ENCODE results near the gene ARHGEF28. TPM values are rescaled to one million over a fixed set of nuclear protein-coding genes. Genes with fewer than 3 reads are reported as not detected.

The ARHGEF28 gene
- total RNA-seq, 1 donor from 2014 or later, result 0.93 TPM

DNA sequence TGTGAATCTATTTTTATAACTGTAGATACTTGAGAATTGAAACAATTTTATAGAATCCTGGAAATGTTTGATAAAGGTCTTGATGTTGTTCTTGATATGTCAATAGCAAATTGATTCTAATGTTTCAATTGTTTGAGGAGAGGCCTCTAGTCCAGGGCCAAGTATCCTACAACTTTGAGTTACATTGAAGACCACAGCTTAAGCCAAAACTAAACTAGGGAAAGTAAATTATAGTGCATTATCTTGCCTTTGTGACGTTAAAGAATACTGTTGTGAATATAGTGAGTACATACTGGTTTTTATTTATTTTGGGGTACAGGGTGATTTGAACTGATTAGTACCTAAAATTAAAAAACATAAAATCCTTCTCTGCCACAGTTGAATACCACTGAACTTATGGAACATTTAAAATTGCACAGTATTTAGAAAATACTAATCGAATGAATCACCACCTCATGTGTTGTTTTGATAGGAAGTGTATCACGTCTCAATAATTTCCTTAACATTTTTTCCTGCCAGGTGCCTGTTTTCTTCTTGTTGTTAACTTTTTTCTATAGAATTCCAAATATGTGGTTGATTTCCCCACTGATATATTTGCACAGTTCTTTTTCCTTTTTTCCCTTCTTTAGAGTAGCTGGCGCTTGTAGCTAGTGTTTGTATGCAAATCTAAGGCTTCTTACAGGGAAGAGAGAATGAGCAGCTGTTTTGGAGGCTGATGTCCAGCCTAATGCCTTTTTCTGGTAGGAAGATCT, 12.5 kb downstream of the ARHGEF28 start:
- Mint-ChIP-seq H3K36me3 (ENCODE audit: low read depth) (no peaks in the 10 kb centered on the region), H3K9me3 (no peaks in the 10 kb centered on the region), H3K27ac (ENCODE audit: unreplicated experiment) (no peak overlapping the region), H3K4me1 (peaks cover 6% of the 10 kb centered on the region), H3K4me3 (no peak overlapping the region), H3K27me3 (ENCODE audit: low read depth) (peaks cover 5% of the 10 kb centered on the region)
- TF ChIP-seq, protein P1, sequence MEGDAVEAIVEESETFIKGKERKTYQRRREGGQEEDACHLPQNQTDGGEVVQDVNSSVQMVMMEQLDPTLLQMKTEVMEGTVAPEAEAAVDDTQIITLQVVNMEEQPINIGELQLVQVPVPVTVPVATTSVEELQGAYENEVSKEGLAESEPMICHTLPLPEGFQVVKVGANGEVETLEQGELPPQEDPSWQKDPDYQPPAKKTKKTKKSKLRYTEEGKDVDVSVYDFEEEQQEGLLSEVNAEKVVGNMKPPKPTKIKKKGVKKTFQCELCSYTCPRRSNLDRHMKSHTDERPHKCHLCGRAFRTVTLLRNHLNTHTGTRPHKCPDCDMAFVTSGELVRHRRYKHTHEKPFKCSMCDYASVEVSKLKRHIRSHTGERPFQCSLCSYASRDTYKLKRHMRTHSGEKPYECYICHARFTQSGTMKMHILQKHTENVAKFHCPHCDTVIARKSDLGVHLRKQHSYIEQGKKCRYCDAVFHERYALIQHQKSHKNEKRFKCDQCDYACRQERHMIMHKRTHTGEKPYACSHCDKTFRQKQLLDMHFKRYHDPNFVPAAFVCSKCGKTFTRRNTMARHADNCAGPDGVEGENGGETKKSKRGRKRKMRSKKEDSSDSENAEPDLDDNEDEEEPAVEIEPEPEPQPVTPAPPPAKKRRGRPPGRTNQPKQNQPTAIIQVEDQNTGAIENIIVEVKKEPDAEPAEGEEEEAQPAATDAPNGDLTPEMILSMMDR (conservative IDR thresholded peaks at IDR 0.05), result no peak
- no peak for DNase-seq (ENCODE audit: low read depth, low spot score)

DNA sequence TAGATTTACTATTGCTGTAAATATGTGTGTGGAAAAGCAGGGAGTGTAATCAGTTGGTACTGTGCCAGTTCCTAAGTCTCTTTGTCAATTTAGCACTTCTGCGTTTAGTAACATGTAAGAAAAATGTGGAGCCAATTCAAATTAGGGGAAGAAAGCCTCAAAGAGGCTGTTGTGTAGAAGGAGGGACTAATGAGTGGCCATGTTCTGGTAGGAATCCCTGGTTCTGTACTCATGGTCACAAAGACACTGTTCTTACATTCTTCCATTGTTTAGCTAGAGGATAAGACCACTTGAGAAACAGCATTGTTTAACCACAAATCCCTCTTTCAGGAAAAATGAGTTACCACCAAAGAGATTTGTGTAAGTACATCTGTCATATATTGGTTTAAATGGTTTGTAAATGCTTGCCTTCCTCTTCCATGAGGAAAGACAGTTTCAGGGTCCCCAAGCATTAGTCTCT, 14.9 kb downstream of the ARHGEF28 start:
- Mint-ChIP-seq H3K9me3 (no peaks in the 10 kb centered on the region), H3K27me3 (ENCODE audit: low read depth) (peaks cover 5% of the 10 kb centered on the region), H3K4me1 (peaks cover 6% of the 10 kb centered on the region), H3K36me3 (ENCODE audit: low read depth) (no peaks in the 10 kb centered on the region), H3K4me3 (no peak overlapping the region), H3K27ac (ENCODE audit: unreplicated experiment) (no peak overlapping the region)
- no peak for DNase-seq (ENCODE audit: low read depth, low spot score)
- TF ChIP-seq, protein P1 (conservative IDR thresholded peaks at IDR 0.05), result no peak

DNA sequence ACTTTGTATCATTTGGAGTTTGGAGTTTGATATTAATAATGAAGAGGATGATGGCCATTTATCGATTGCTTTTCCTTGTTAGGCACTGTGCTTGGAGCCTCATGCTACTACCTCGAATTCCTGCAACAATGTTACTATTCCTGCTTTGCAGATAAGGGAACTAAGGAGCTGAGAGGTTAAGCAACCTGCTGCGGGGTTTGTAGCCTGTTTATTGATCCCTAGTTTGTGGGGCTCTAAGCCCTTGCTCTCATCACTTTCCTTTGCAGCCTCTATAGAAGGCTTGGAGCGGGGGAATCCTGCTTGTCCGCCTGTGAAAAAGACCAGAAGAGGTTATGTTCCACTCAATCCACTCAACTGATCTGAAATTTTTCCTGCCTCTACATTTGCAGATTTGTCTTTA, 15.8 kb downstream of the ARHGEF28 start:
- Mint-ChIP-seq H3K27ac (ENCODE audit: unreplicated experiment) (no peak overlapping the region), H3K4me1 (peaks cover 6% of the 10 kb centered on the region), H3K36me3 (ENCODE audit: low read depth) (no peaks in the 10 kb centered on the region), H3K4me3 (no peak overlapping the region), H3K27me3 (ENCODE audit: low read depth) (peaks cover 9% of the 10 kb centered on the region), H3K9me3 (no peaks in the 10 kb centered on the region)
- no peak for DNase-seq (ENCODE audit: low read depth, low spot score)
- TF ChIP-seq, protein P1 (conservative IDR thresholded peaks at IDR 0.05), result no peak

DNA sequence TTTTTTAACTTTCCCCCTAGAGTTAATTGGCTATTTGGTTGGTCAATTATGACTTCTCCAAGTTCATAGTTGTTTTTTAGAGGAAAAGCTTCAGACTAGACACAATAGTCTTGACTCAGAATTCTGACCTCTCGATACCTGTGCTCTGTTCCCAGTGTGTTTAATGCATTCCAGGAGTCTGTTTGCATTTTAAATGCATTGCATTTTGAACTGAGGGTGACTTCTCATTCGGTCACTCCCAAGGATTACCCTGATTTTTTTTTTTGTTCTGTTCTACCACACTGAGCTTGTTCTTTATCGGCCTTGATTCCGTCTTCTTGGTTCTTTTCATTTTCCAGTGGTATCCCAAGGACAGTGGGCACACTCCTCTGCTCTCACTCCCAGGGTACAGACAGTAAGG, 16.3 kb downstream of the ARHGEF28 start:
- no peak for DNase-seq (ENCODE audit: low read depth, low spot score)
- Mint-ChIP-seq H3K9me3 (no peaks in the 10 kb centered on the region), H3K4me3 (no peak overlapping the region), H3K27ac (ENCODE audit: unreplicated experiment) (no peak overlapping the region), H3K27me3 (ENCODE audit: low read depth) (peaks cover 7% of the 10 kb centered on the region), H3K36me3 (ENCODE audit: low read depth) (no peaks in the 10 kb centered on the region), H3K4me1 (peaks cover 6% of the 10 kb centered on the region)
- TF ChIP-seq, protein P1 (conservative IDR thresholded peaks at IDR 0.05), result no peak

DNA sequence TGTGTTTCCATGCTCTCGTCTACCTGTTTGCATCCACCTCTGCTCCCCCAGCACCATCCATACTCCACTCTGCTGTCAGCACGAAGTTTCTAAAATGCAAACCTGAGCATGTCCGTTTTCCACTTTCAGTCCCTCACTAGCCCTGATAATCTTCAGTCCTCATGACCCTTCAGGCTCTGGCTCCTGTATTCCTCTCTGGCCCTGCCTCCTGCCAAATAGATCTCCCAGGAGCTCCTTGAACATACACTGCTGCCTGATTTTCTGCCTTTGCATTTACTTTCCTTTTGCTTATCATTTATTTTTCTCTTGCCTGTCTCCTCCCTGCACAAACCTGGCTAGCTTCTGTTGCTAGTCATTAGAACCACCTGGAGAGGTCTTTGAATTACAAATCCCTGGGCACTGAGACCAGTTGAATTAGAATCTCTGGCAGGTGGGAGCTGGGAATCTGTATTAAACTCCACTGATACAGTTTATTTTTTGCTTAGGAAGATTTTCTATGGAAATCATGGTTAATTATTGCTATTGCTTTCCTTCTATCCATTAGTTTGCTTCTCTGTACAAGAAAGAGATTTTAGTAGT, 18.5 kb downstream of the ARHGEF28 start:
- no peak for DNase-seq (ENCODE audit: low read depth, low spot score)
- Mint-ChIP-seq H3K9me3 (no peaks in the 10 kb centered on the region), H3K4me1 (peaks cover 6% of the 10 kb centered on the region), H3K36me3 (ENCODE audit: low read depth) (no peaks in the 10 kb centered on the region), H3K27ac (ENCODE audit: unreplicated experiment) (no peak overlapping the region), H3K4me3 (no peak overlapping the region), H3K27me3 (ENCODE audit: low read depth) (peaks cover 7% of the 10 kb centered on the region)
- TF ChIP-seq, protein P1 (conservative IDR thresholded peaks at IDR 0.05), result no peak

All from neural crest cell (in vitro differentiated cells).